ENCODE data around the gene MAMLD1. TPM values are rescaled to one million over a fixed set of nuclear protein-coding genes. Genes with fewer than 3 reads are reported as not detected.
A peak's percentile ranks its signal among the peaks of the same experiment; 100 is the strongest.

The MAMLD1 gene
- total RNA-seq, 3 donors from 2014 or later: 5.8 to 6.1 (median 6.1) TPM

GRCh38 chrX:150472306-150472705 lies 109.2 kb downstream of the MAMLD1 start:
- Mint-ChIP-seq H3K4me1 (ENCODE audit: low read depth) (peaks cover under 1% of the 10 kb centered on the region), H3K9me3 (no peaks in the 10 kb centered on the region), H3K36me3 (ENCODE audit: insufficient read depth) (no peaks in the 10 kb centered on the region), H3K27me3 (ENCODE audit: low read depth) (no peaks in the 10 kb centered on the region), H3K4me3 (no peak overlapping the region)
- DNase-seq (no peak), ATAC-seq (no peak)

- no peaks in the 10 kb centered on the region for H3K36me3 Mint-ChIP-seq (ENCODE audit: insufficient read depth)
- DNase-seq (no peak), ATAC-seq (no peak)
- no peak overlapping the region for H3K4me3 Mint-ChIP-seq
- H3K9me3 Mint-ChIP-seq: no peaks in the 10 kb centered on the region
- peaks cover 10% of the 10 kb centered on the region for H3K4me1 Mint-ChIP-seq (ENCODE audit: low read depth)
- H3K27me3 Mint-ChIP-seq (ENCODE audit: low read depth): no peaks in the 10 kb centered on the region
Observed at GRCh38 chrX:150473371-150473770, 110.3 kb downstream of the MAMLD1 start.

- no peak for DNase-seq
- Mint-ChIP-seq H3K4me1 (ENCODE audit: low read depth) (peaks cover 24% of the 10 kb centered on the region), H3K9me3 (no peaks in the 10 kb centered on the region), H3K4me3 (no peak overlapping the region), H3K27me3 (ENCODE audit: low read depth) (no peaks in the 10 kb centered on the region), H3K36me3 (ENCODE audit: insufficient read depth) (no peaks in the 10 kb centered on the region)
- ATAC-seq: no peak
Observed at GRCh38 chrX:150475461-150475860, 112.3 kb downstream of the MAMLD1 start.

- peaks cover 24% of the 10 kb centered on the region for H3K4me1 Mint-ChIP-seq (ENCODE audit: low read depth)
- H3K4me3 Mint-ChIP-seq: no peak overlapping the region
- DNase-seq (no peak), ATAC-seq (no peak)
- H3K9me3 Mint-ChIP-seq: no peaks in the 10 kb centered on the region
- H3K36me3 Mint-ChIP-seq (ENCODE audit: insufficient read depth): no peaks in the 10 kb centered on the region
- H3K27me3 Mint-ChIP-seq (ENCODE audit: low read depth): no peaks in the 10 kb centered on the region
Observed at GRCh38 chrX:150476164-150476699, 113.1 kb downstream of the MAMLD1 start.

DNA sequence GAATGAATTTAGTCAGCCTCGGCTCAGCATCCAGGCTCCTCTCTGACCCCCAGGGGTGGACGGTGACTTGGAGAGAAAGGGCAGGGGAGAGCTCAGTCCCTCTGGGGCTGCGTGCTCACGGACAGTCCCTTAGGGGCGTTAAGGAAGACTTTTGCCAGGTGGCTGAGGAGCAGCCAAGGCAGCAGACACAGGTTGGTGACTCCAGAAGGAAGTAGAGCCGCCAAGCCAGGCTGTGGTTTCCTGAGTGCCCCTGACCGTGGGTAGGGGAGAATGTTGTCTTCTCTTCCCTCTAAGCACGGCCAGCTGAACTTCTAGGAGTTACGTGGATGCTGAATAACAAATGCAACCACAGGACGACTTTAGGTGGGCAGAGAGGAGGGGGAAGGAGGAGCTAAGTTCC lies 114.3 kb downstream of the MAMLD1 start:
- Mint-ChIP-seq H3K9me3 (no peaks in the 10 kb centered on the region), H3K4me3 (no peak overlapping the region), H3K27me3 (ENCODE audit: low read depth) (no peaks in the 10 kb centered on the region), H3K4me1 (ENCODE audit: low read depth) (peaks cover 30% of the 10 kb centered on the region), H3K36me3 (ENCODE audit: insufficient read depth) (no peaks in the 10 kb centered on the region)
- no peak for ATAC-seq
- no peak for DNase-seq

- peak; percentile 65 to 69 for ATAC-seq
- H3K27me3 Mint-ChIP-seq (ENCODE audit: low read depth): no peaks in the 10 kb centered on the region
- H3K9me3 Mint-ChIP-seq: no peaks in the 10 kb centered on the region
- no peaks in the 10 kb centered on the region for H3K36me3 Mint-ChIP-seq (ENCODE audit: insufficient read depth)
- peak overlapping the region; percentile 48 for H3K4me3 Mint-ChIP-seq
- DNase-seq: peak; percentile 16
- H3K4me1 Mint-ChIP-seq (ENCODE audit: low read depth): peaks cover 42% of the 10 kb centered on the region
Observed at GRCh38 chrX:150478496-150479492, 115.7 kb downstream of the MAMLD1 start.

GRCh38 chrX:150482537-150483206 lies 119.6 kb downstream of the MAMLD1 start:
- Mint-ChIP-seq H3K4me1 (ENCODE audit: low read depth) (peaks cover 38% of the 10 kb centered on the region), H3K36me3 (ENCODE audit: insufficient read depth) (no peaks in the 10 kb centered on the region), H3K4me3 (no peak overlapping the region), H3K27me3 (ENCODE audit: low read depth) (no peaks in the 10 kb centered on the region), H3K9me3 (no peaks in the 10 kb centered on the region)
- DNase-seq (peak; percentile 49), ATAC-seq (peak; percentile 83 to 88)

GRCh38 chrX:150483356-150483985 lies 120.4 kb downstream of the MAMLD1 start:
- ATAC-seq (no peak), DNase-seq (no peak)
- H3K4me1 Mint-ChIP-seq (ENCODE audit: low read depth): peaks cover 31% of the 10 kb centered on the region
- H3K4me3 Mint-ChIP-seq: no peak overlapping the region
- H3K36me3 Mint-ChIP-seq (ENCODE audit: insufficient read depth): no peaks in the 10 kb centered on the region
- no peaks in the 10 kb centered on the region for H3K27me3 Mint-ChIP-seq (ENCODE audit: low read depth)
- H3K9me3 Mint-ChIP-seq: no peaks in the 10 kb centered on the region

DNA sequence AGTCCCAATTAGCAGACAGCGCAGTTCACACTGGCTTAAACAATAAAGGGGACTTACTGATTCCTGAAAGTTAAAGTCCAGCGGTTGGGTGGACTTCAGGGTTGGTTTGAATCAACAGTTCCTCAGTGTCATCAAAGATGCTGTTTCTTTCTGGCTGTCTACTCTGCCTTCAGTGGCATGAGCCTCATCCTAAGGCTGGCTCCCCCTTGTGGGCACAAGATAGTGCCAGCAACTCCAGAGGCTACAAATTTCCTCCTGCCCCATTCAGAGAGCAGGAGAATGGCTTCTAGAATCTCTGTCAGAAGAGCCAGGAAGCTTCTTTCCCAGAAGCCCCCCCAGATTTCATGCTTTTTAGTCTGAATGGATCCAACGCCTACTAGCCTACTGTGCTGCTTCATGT lies 122.9 kb downstream of the MAMLD1 start:
- H3K27me3 Mint-ChIP-seq (ENCODE audit: low read depth): no peaks in the 10 kb centered on the region
- H3K36me3 Mint-ChIP-seq (ENCODE audit: insufficient read depth): no peaks in the 10 kb centered on the region
- peaks cover 17% of the 10 kb centered on the region for H3K4me1 Mint-ChIP-seq (ENCODE audit: low read depth)
- DNase-seq: peak; percentile 50
- no peak for ATAC-seq
- H3K9me3 Mint-ChIP-seq: no peaks in the 10 kb centered on the region
- H3K4me3 Mint-ChIP-seq: no peak overlapping the region

DNA sequence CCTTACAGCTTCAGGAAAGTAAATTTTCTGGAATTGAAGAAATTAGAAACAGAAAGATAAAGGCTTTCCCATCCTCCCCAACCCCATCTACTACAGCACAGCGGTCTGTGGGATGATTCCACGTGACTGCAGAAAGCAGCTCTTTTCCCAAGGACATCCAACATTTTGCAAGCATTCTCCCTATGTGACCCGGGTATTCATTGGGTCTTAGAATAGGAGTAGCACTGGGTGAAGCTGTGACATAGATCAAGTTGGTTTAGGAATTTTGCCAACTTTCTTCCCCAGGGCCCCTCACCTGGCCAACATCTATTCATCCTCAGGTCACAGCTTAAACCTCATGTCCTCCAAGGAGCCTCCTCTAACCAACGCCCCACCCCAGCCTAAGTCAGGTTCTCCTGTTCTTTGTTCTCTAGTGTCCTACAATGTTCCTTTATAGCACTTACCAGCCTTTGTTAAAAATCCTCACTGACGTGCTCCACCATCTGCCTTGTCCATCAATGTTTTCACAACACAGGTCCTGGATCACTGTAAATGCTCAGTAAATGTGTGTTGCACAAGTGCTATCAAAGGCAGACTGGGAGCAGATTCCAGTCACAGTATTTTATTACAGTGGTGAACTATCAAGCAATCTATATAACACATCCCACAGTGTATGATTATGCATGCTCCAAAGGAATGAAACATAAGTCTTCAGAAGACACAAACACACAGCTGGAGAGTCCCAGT lies 124.4 kb downstream of the MAMLD1 start:
- no peaks in the 10 kb centered on the region for H3K9me3 Mint-ChIP-seq
- no peak overlapping the region for H3K4me3 Mint-ChIP-seq
- no peak for ATAC-seq
- no peaks in the 10 kb centered on the region for H3K27me3 Mint-ChIP-seq (ENCODE audit: low read depth)
- peaks cover 10% of the 10 kb centered on the region for H3K4me1 Mint-ChIP-seq (ENCODE audit: low read depth)
- no peaks in the 10 kb centered on the region for H3K36me3 Mint-ChIP-seq (ENCODE audit: insufficient read depth)
- DNase-seq: no peak

- Mint-ChIP-seq H3K4me1 (ENCODE audit: low read depth) (no peaks in the 10 kb centered on the region), H3K9me3 (no peaks in the 10 kb centered on the region), H3K4me3 (no peak overlapping the region), H3K36me3 (ENCODE audit: insufficient read depth) (no peaks in the 10 kb centered on the region), H3K27me3 (ENCODE audit: low read depth) (no peaks in the 10 kb centered on the region)
- no peak for DNase-seq
- ATAC-seq: no peak
Observed at GRCh38 chrX:150489359-150490015, 126.4 kb downstream of the MAMLD1 start.

- no peak for DNase-seq
- no peak for ATAC-seq
- no peaks in the 10 kb centered on the region for H3K27me3 Mint-ChIP-seq (ENCODE audit: low read depth)
Observed at GRCh38 chrX:150495496-150495895, 132.4 kb downstream of the MAMLD1 start.

GRCh38 chrX:150499240-150499639 lies 136.1 kb downstream of the MAMLD1 start:
- DNase-seq (no peak), ATAC-seq (no peak)
- no peaks in the 10 kb centered on the region for H3K9me3 Mint-ChIP-seq
- H3K4me1 Mint-ChIP-seq (ENCODE audit: low read depth): no peaks in the 10 kb centered on the region
- no peaks in the 10 kb centered on the region for H3K36me3 Mint-ChIP-seq (ENCODE audit: insufficient read depth)
- H3K27me3 Mint-ChIP-seq (ENCODE audit: low read depth): no peaks in the 10 kb centered on the region
- no peak overlapping the region for H3K4me3 Mint-ChIP-seq

More at GRCh38 chrX:150495496-150495895, 132.4 kb downstream of the MAMLD1 start:
- Mint-ChIP-seq H3K4me1 (ENCODE audit: low read depth) (no peaks in the 10 kb centered on the region), H3K36me3 (ENCODE audit: insufficient read depth) (no peaks in the 10 kb centered on the region), H3K4me3 (no peak overlapping the region), H3K9me3 (no peaks in the 10 kb centered on the region)
